HEK293 (cell line): ENCODE measurements around the gene RASAL2.

Experiments
- CTCF ChIA-PET: fragments of 350-600 bp; formaldehyde crosslinking; extraction: SDS; loops from one replicate; lab custom pipeline; 2021; ENCODE audit warnings: antibody characterized with exemption; lab: Yijun Ruan, JAX
- POLR2A ChIA-PET: fragments of 300-600 bp; formaldehyde crosslinking; extraction: SDS; loops from one replicate; lab custom pipeline; 2020; ENCODE audit warnings: antibody characterized with exemption, inconsistent platforms; lab: Yijun Ruan, JAX
- H3K27ac ChIP-seq: fragments of 200-500 bp; sonication (Bioruptor generic); 2 replicates; pipeline ENCODE4 v1.5.1; 2014; ENCODE audit warnings: low read depth, low read length, control low read depth, inconsistent platforms; ENCODE audit errors: extremely low read depth
- H3K36me3 ChIP-seq, 2 experiments: fragments of 200-500 bp in 1 of 2; sonication (Bioruptor generic) in 1 of 2; 1 replicate in 1 of 2; 2 replicates in 1 of 2; pipeline ENCODE4 v1.5.1; 2014 to 2017; ENCODE audit warnings: inconsistent platforms in 2 of 2, low read length in 2 of 2; ENCODE audit not compliant: control insufficient read depth in 2 of 2, insufficient read depth in 1 of 2
- H3K4me1 ChIP-seq: fragments of 200-500 bp; sonication (Bioruptor generic); 2 replicates; pipeline ENCODE4 v1.5.1; 2014; ENCODE audit warnings: mild to moderate bottlenecking, low read length, inconsistent platforms; ENCODE audit not compliant: control insufficient read depth, insufficient read depth
- H3K4me3 ChIP-seq: 2 replicates; pipeline ENCODE4 v1.5.1; 2011; ENCODE audit warnings: low read depth, mild to moderate bottlenecking, control low read depth, low read length, moderate library complexity
- H3K9me3 ChIP-seq: fragments of 200-500 bp; sonication (Bioruptor generic); 2 replicates; pipeline ENCODE4 v1.5.1; 2014; ENCODE audit warnings: low read depth, low read length, inconsistent platforms; ENCODE audit not compliant: control insufficient read depth, insufficient read depth
- AEBP2 ChIP-seq: fragments of 450-650 bp; formaldehyde crosslinking; IDR thresholded peaks from 2 replicates; pipeline ENCODE4 v1.5.1; 2016; ENCODE audit warnings: missing biosample characterization, missing genetic modification characterization, borderline replicate concordance
- GLI2 ChIP-seq: fragments of 450-650 bp; formaldehyde crosslinking; IDR thresholded peaks from 2 replicates; pipeline ENCODE4; 2017; ENCODE audit warnings: missing biosample characterization, missing genetic modification characterization, low read depth, borderline replicate concordance
- PRDM1 ChIP-seq: fragments of 450-650 bp; formaldehyde crosslinking; IDR thresholded peaks from 2 replicates; pipeline ENCODE4; 2016; ENCODE audit warnings: missing biosample characterization, missing genetic modification characterization
- SP3 ChIP-seq: fragments of 450-650 bp; formaldehyde crosslinking; IDR thresholded peaks from 2 replicates; pipeline ENCODE4 v1.5.1; 2016; ENCODE audit warnings: missing biosample characterization, missing genetic modification characterization
- WT1 ChIP-seq: fragments of 450-650 bp; formaldehyde crosslinking; IDR thresholded peaks from 2 replicates; pipeline ENCODE4 v1.5.1; 2016; ENCODE audit warnings: missing biosample characterization, missing genetic modification characterization
- ZFP41 ChIP-seq: fragments of 450-650 bp; formaldehyde crosslinking; IDR thresholded peaks from 2 replicates; pipeline ENCODE4 v1.5.1; 2016; ENCODE audit warnings: missing biosample characterization, missing genetic modification characterization, borderline replicate concordance
- ZNF202 ChIP-seq: fragments of 450-650 bp; formaldehyde crosslinking; IDR thresholded peaks from 2 replicates; pipeline ENCODE4 v1.5.1; 2016; ENCODE audit warnings: missing biosample characterization, missing genetic modification characterization, borderline replicate concordance
- ZNF239 ChIP-seq: fragments of 450-650 bp; formaldehyde crosslinking; IDR thresholded peaks from 2 replicates; pipeline ENCODE4 v1.5.1; 2016; ENCODE audit warnings: missing biosample characterization, missing genetic modification characterization
- ZNF292 ChIP-seq: fragments of 450-650 bp; formaldehyde crosslinking; IDR thresholded peaks from 2 replicates; pipeline ENCODE4 v1.5.1; 2016; ENCODE audit warnings: low read depth, missing biosample characterization, missing genetic modification characterization, borderline replicate concordance
- ZNF362 ChIP-seq: fragments of 450-650 bp; formaldehyde crosslinking; IDR thresholded peaks from 2 replicates; pipeline ENCODE4 v1.5.1; 2016; ENCODE audit warnings: missing biosample characterization, missing genetic modification characterization
- ZNF366 ChIP-seq: fragments of 450-650 bp; formaldehyde crosslinking; conservative IDR thresholded peaks from 2 replicates; pipeline ENCODE4 v1.5.1; 2016; ENCODE audit warnings: missing biosample characterization, missing genetic modification characterization
- ZNF433 ChIP-seq: fragments of 450-650 bp; formaldehyde crosslinking; IDR thresholded peaks from 2 replicates; pipeline ENCODE4 v1.5.1; 2016; ENCODE audit warnings: missing biosample characterization, missing genetic modification characterization, low read depth
- ZNF473 ChIP-seq: fragments of 450-650 bp; formaldehyde crosslinking; IDR thresholded peaks from 2 replicates; pipeline ENCODE4 v1.5.1; 2017; ENCODE audit warnings: missing biosample characterization, missing genetic modification characterization
- ZNF48 ChIP-seq: fragments of 450-650 bp; formaldehyde crosslinking; IDR thresholded peaks from 2 replicates; pipeline ENCODE4 v1.5.1; 2016; ENCODE audit warnings: missing biosample characterization, missing genetic modification characterization
- ZNF555 ChIP-seq: fragments of 450-650 bp; formaldehyde crosslinking; conservative IDR thresholded peaks from 2 replicates; pipeline ENCODE4 v1.5.1; 2017; ENCODE audit warnings: missing biosample characterization, mild to moderate bottlenecking, missing genetic modification characterization, inconsistent platforms
- ZNF747 ChIP-seq: fragments of 450-650 bp; formaldehyde crosslinking; IDR thresholded peaks from 2 replicates; pipeline ENCODE4 v1.5.1; 2016; ENCODE audit warnings: missing biosample characterization, missing genetic modification characterization
- ZNF785 ChIP-seq: fragments of 450-650 bp; formaldehyde crosslinking; IDR thresholded peaks from 2 replicates; pipeline ENCODE4 v1.5.1; 2016; ENCODE audit warnings: missing biosample characterization, missing genetic modification characterization
- ZSCAN18 ChIP-seq: fragments of 450-650 bp; formaldehyde crosslinking; IDR thresholded peaks from 2 replicates; pipeline ENCODE4 v1.5.1; 2016; ENCODE audit warnings: missing biosample characterization, missing genetic modification characterization
- ZSCAN23 ChIP-seq: fragments of 450-650 bp; formaldehyde crosslinking; IDR thresholded peaks from 2 replicates; pipeline ENCODE4 v1.5.1; 2016; ENCODE audit warnings: missing biosample characterization, missing genetic modification characterization
- TF ChIP-seq, protein P1 (sequence below): fragments of 450-650 bp; formaldehyde crosslinking; IDR thresholded peaks from 2 replicates; pipeline ENCODE4 v1.5.1; 2016; ENCODE audit warnings: missing biosample characterization, missing genetic modification characterization
- TF ChIP-seq, protein P2 (sequence below): fragments of 450-650 bp; formaldehyde crosslinking; IDR thresholded peaks from 2 replicates; pipeline ENCODE4 v1.5.1; 2016; ENCODE audit warnings: missing biosample characterization, missing genetic modification characterization

The RASAL2 gene

GRCh38 chr1:178503849-178504248 is 409.9 kb downstream of the RASAL2 start (continued):
- TF ChIP-seq AEBP2 (tag by site-specific recombination) = no peak
- TF ChIP-seq ZSCAN23 = no peak
- TF ChIP-seq, protein P1, sequence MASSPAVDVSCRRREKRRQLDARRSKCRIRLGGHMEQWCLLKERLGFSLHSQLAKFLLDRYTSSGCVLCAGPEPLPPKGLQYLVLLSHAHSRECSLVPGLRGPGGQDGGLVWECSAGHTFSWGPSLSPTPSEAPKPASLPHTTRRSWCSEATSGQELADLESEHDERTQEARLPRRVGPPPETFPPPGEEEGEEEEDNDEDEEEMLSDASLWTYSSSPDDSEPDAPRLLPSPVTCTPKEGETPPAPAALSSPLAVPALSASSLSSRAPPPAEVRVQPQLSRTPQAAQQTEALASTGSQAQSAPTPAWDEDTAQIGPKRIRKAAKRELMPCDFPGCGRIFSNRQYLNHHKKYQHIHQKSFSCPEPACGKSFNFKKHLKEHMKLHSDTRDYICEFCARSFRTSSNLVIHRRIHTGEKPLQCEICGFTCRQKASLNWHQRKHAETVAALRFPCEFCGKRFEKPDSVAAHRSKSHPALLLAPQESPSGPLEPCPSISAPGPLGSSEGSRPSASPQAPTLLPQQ (tag by site-specific recombination) = no peak
- no peak for TF ChIP-seq SP3 (tag by site-specific recombination)
- no peak for TF ChIP-seq ZNF433 (tag by site-specific recombination)
- TF ChIP-seq GLI2 (tag by site-specific recombination) = no peak
- TF ChIP-seq PRDM1 = no peak
- TF ChIP-seq ZNF747 = no peak
- TF ChIP-seq, protein P2, sequence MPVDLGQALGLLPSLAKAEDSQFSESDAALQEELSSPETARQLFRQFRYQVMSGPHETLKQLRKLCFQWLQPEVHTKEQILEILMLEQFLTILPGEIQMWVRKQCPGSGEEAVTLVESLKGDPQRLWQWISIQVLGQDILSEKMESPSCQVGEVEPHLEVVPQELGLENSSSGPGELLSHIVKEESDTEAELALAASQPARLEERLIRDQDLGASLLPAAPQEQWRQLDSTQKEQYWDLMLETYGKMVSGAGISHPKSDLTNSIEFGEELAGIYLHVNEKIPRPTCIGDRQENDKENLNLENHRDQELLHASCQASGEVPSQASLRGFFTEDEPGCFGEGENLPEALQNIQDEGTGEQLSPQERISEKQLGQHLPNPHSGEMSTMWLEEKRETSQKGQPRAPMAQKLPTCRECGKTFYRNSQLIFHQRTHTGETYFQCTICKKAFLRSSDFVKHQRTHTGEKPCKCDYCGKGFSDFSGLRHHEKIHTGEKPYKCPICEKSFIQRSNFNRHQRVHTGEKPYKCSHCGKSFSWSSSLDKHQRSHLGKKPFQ (tag by site-specific recombination) = no peak
- TF ChIP-seq ZNF239 = no peak

GRCh38 chr1:178504286-178504685 is 410.4 kb downstream of the RASAL2 start:
- H3K4me1 ChIP-seq = no peaks in the 10 kb centered on the region
- H3K9me3 ChIP-seq = no peaks in the 10 kb centered on the region
- TF ChIP-seq ZNF785 = no peak
- TF ChIP-seq ZNF48 (tag by site-specific recombination) = no peak
- no peak for TF ChIP-seq ZSCAN18 (tag by site-specific recombination)
- TF ChIP-seq ZNF366 (tag by site-specific recombination) = no peak
- no peak for TF ChIP-seq ZNF202 (tag by site-specific recombination)
- TF ChIP-seq WT1 (tag by site-specific recombination) = no peak
- TF ChIP-seq ZFP41 = no peak
- no peak for TF ChIP-seq ZNF362 (tag by site-specific recombination)
- TF ChIP-seq ZNF473 (tag by site-specific recombination) = no peak
- TF ChIP-seq ZNF555 (tag by site-specific recombination) = no peak
- no peak for TF ChIP-seq ZNF292 (tag by site-specific recombination)
- POLR2A ChIA-PET = no interaction called here
- H3K36me3 ChIP-seq = no peaks in the 10 kb centered on the region
- H3K27ac ChIP-seq = no peak overlapping the region
- H3K4me3 ChIP-seq = no peak overlapping the region
- CTCF ChIA-PET = interaction anchor here (0.6 to 2.4 kb wide), 8 partner anchors 10 to 1270 kb away, joined by 3 to 9 read pairs (median 4); no protein-coding TSS in a partner anchor
